Endometrial microvascular endothelial cells (primary cell): Measurements from ENCODE around the gene LRRC40. TPM values are rescaled to one million over a fixed set of nuclear protein-coding genes. Genes with fewer than 3 reads are reported as not detected.
"Not testable (repeated sequence)": the region's sequence is repeated elsewhere in the genome, so short reads cannot be mapped to it uniquely, and the experiment has no call there.

ENCODE experiments used
- in situ Hi-C: cut with HindIII; loops from 2 replicates; pipeline ENCODE4 v1.10.0; 2017; ENCODE audit warnings: low sequenced_read_pairs, low pct_unique_long_range_greater_than_20kb; ENCODE audit errors: inconsistent ontology term
- total RNA-seq: library from RNA; depleted of rRNA; stranded (reverse); fragments of >200 nt; gene quantifications from one replicate; pipeline ENCODE4 v1.2.3, GENCODE V29; 2015; ENCODE audit errors: inconsistent ontology term

LRRC40 gene
- total RNA-seq = 23.9 TPM

DNA sequence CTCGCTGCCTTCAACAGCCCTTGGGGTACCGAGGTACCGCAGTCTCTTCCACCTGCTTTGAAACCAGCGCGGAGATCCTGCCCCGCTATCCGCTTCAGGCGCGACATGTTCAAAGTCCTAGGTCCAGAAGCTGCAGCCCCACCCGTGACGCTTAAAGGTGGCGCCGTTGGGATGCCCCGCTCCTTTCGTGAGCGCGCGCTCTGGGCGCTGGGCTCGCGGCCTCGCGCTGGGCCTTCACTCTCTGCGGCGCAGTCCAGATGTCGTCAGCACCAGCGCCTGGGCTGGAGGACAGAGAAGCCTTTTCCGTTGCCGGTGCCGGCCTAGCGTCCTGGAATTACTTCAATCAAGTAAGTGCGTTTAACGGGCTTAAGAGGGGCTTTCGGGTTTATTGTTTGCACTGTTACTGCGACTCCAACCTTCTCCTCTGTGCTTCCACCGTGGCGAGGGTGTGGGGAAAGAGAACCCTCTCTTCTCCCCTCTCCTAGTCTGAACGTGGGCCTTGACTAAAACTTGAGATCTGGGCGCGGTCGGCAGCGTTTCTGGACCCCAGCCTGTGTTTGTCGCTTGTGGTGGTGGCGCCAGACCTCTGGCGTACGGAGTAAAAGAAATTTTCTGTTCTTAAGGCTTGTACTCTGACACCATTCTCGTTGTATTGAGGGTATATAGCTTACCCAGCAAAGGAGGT is at the start of gene LRRC40:
Gene LRRC40, minus strand, starts transcription at position 146 of the 685 bp plus-strand sequence. Its CDS starts 39 bp downstream, at position 107.
- in situ Hi-C loops = no loop called here

DNA sequence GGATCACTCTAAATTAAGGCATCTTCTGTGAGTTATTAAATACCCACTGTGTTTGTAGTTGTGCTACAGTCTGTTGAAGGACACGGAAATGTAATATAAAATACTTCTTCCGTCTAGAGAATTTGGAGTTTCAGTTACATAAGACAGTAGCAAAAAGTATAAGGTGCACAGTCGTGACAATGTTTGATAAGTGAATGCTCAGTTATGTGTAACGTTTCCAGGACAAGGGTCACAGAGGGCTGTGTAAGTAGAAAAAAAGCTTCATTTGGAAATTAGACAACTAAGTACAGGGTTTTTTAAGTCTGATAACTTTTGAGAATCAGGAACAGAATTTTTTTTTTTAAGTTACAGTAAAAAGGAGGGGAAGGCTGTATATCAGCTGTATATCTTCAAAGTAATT is 43.4 kb upstream of the LRRC40 start:
- in situ Hi-C loops = no loop called here

DNA sequence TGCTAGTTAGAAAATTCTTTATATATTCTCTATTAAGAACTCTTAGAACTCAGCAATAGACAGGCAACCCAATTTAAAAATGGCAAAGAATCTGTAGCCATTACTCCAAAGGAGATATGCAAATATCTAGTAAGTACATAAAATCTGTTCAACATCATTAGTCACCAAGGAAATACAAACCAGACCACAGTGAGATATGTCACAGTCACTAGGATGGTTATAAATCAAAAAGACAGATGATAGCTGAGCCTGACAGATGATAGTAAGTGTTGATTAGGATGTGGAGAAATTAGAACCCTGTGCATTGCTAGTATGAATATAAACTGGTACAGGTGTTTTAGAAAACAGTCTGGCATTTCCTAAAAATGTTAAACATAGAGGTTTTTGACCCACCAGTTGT is 42.4 kb upstream of the LRRC40 start:
- in situ Hi-C loops = no loop called here

DNA sequence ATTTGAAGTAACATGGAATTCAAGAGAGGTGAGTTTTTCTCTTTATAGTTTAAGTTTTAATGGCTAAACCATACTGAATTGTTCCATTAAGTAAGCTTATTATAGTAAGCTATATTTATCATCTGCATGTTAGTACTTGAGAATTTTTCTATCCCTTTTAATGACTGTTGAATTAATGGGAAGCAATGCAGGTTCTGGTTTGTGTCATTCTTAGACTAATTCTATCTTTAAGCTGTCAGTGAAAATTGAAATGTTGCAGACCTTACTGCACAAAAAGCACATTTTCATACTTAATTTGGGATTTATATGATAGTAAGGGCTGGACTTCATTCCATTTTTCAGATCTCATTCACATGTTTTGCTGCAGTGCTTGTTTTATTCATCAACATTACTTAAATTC is 41.7 kb upstream of the LRRC40 start:
- in situ Hi-C loops = no loop called here

DNA sequence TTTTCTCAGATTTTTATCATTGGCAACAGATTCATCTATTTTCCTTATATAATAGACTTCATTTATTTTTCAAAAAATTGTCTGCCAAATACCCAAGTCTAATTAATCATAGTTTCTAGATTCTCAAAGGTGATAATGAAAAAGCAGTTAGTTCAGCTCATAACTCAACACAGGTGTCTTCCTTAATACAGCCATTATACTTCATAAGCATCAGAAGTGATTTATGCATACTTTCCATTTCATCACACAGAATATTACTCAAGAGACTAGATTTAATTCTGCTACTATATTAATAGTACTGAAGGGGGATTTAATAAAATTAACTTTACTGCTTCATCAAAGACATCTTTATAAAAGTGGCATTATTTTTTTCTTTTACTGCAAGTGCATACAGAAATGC is 34.6 kb upstream of the LRRC40 start:
- in situ Hi-C loops = no loop called here

DNA sequence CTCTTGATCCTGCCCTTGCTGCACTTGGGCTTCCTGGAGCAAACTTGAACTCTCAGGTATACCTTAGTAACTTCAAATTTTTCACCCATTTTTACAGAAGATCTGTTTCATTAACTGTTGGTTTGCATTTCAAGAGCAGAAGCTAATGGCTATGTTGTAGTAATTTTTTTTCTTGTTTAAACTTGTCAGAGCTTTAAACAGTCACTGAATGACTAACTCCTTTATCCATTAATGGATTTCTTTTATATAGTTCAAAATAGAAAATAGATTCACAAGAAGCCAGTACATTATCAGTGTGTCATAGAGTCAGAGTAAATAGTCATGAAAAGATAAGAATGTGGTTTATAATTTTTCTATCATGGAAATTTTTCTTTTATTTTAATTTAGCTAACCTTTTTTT is 29.4 kb upstream of the LRRC40 start:
- in situ Hi-C loops = no loop called here

DNA sequence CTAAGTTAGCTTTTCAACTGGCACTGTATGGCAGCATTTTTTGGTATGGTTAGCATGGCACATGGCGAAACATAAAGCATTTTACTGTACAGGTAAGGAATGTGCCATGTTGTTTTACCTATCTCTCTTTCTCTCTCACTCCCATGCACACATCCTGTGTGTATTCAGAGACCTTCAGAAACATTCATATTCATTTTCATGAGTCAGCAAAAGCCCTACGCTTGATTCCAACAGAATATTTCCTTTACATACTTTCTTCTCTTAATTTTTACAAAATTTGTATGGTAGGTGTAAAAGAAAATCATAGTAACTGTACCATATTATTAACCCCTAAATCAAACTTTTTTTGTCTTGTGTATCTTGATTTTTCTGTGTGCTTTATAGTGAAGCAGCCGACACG is 26.1 kb upstream of the LRRC40 start:
- in situ Hi-C loops = no loop called here

DNA sequence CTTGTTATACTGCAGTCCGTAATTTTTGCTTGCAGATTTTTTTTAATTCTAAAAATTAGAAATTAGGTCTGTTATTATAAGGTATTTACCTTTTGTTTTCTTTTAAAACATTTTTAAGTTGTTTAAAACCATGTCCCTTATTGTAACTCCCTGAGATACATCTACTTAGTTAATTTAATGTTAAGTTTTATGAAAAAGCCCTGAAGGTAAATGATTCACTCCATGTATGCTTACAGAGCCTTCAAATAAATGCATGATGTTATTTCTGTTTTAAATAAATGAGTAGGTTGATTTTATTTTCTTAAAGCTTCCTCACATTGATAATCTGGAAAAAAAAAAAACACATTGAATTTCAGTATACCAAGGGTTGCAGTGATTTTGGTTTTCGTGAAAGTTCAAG is 23.3 kb upstream of the LRRC40 start:
- in situ Hi-C loops = no loop called here

DNA sequence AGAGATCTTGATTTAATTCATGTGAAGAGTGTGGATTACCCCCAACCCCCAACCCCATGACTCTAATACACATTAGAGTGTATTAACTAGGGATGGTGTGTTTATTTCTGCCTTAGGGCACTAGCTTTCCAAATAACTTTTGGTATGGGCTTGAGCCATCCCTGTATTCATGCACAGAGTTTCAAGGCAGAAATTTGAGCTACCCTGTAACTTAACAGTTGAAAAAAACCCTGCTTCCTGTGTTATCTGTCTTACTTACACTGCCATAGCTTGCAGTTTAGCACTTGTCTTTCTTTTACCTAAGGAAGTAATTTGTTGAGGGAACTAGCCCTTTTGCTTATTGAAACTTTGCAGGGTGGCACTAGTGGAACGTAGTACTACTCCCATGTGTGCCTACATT is 22.1 kb upstream of the LRRC40 start:
- in situ Hi-C loops = no loop called here

DNA sequence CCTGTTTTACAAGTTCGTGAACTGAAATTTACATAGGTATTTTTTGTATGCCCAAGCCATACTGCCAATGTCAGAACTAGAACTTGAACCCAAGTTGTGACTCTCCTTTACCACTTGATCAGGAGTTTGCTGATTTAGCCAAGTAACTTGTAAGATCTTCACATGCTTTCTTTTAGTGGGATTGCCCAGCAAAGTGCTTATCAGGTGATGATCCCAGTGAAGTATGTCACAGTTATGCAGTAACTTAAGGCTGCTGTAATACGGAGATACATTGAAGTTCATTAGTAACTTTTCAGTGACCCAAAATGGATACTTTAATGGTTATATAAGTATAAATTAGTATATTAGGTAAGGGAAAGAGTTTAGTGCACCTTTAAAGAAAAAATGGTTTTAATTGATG is 19.6 kb upstream of the LRRC40 start:
- in situ Hi-C loops = no loop called here

DNA sequence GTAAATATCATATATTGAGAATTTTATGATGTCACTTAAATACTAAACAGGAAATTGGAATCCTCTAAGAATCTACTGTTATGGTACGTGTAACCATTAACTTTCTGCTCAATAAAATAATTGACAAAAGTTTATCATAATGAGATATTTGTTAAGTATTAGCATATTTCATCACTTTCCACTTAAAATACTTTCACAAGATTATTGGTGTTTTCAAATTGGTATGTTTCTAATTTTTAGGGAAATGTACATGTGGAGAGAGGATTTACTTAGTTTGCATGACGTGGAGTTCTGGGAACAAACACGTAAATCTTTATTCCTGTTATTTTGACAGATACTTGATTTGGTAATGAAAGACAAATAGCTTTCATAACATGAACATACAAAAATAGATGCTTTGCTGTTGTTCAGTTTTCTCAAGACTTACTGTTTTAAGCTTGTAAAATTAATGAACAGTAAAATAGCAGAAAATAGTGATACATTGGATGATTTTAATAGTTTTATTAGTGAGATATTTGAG is 17.4 kb upstream of the LRRC40 start:
- in situ Hi-C loops = no loop called here

DNA sequence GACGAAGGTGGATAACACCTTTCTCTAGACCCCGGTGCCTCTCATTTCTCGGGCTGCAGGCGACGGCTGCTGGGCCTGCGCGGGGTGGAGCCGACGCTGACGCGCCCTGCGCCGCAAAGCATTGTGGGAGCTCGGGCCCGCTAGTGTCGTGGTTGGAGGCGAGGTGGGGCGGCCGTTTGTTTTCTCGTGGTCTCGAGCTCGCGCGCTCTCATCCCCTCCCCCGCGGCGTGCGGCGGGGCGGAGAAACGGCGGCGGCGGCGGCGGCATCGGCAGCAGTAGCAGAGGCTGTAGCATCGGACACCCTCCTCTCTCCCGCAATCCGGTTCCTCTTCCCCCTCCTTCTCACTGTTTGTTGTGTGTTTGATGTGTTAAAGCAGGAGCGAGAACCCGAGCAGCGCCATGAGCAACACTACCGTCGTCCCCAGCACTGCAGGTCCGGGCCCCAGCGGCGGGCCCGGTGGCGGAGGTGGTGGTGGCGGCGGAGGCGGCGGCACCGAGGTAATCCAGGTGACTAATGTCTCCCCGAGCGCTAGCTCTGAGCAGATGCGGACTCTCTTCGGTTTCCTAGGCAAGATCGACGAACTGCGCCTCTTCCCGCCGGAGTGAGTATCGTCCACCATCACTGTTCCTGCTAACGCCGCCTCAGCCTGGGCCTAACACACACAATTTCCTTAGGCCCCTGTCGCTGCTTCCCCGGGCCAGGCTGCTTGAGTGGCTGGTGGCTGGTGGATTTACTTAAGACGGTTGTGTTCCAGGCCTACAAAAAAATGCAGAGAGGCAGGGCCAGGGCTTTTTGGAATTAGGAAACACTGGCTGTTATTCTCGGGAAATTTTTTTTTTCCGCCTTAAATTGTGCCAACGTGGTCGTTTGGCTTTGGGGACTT is 16.1 kb upstream of the LRRC40 start, which contains the start of gene SRSF11:
Gene SRSF11, plus strand, starts transcription at position 143 of the 884 bp plus-strand sequence. Its CDS starts 257 bp downstream, at position 400.
- in situ Hi-C loops = no loop called here

DNA sequence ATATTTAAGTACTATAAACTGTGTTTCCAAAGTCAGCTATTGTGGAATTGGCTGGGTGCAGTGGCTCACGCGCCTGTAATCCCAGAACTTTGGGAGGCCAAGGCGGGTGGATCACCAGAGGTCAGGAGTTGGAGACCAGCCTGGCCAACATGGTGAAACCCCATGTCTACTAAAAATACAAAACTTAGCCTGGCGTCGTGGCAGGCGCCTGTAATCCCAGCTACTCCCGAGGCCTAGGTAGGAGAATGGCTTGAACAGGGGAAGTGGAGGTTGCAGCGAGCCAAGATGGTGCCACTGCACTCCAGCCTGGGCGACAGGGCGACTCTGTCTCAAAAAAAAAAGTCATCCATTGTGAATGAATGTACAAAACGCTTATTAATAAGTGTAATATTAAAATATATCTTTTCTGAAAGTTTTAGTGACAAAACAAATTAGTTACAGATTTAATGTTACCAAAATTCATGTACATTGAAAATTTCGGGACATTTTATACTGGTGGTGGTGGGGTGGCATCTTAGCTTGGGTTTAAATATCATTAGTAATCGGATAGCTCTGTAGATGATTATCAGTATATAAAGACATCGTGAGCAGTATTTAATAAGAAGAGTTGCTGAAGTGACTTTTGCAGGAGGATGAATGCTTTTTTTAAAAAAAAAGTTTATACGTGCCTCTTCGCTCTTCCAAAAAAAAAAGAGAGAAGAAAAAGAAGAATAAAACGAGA is 15.3 kb upstream of the LRRC40 start:
- in situ Hi-C loops = no loop called here

DNA sequence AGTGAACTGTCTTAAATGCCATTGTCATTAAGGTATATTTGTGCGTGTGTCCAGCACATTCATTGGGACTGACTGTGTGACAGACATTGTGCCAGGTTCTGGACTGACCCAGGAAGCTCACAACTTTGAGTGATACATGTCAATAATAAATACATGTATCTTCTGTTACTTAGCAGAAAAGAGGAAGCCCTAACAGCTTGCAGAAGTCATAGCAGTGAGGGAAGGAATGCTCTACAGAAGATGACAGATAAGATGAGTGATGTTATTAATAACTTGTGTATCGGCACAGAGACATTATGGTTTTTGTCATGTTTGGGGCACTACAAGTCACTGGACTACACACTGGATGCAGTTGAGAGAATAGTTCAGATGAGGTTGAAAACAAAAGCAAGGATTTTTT is 14.6 kb upstream of the LRRC40 start:
- in situ Hi-C loops = no loop called here

DNA sequence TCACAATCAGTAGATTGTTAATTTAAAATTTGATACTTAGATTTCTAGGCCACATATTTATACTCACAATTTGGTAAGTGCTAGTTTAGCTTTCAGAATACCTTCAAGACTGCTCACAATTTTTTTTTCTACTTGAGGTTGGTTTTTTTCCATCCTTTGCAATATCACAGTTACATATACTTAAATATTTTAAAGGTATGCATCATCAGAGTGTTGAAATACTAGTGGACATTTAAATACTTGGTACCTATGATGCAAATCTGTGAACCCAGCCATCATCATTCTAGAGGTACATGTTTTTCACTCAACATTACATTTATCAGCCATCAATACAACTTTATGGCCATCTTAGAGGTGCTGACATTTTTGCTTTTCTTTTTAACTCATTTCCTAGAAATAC is 6.2 kb upstream of the LRRC40 start:
- in situ Hi-C loops = no loop called here

DNA sequence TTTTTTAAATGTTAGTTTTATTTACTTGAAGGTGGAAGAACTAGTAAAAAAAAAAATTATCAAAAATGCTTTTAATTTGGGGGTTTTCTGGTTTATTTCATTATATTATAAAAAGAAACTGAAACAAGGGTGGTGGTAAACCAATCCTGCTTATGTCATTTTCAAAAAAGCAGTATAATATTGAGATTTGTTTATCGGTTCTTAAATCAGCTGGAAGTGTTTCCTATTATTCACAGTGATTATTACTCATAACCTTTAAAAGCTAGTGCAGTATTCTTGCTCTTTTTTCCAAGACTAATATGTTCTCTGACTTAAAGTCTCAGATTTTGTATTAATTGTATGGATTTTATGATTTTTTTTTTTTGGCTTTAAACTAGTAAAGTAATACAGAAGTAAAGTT is 5.4 kb upstream of the LRRC40 start:
- in situ Hi-C loops = no loop called here

DNA sequence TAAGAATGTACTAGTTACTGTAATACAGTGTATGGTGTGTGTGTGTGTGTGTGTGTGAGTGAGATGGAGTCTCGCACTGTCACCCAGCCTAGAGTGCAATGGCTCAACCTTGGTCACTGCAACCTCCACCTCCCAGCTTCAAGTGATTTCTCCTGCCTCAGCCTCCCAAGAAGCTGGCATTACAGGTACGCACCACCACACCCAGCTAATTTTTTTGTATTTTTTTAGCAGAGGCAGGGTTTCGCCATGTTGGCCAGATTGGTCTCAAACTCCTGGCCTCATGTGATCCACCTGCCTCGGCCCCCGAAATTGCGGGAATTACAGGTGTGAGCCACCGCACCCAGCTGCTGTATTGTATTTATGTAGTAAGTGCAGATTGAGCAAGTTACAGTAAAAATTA is 2.9 kb upstream of the LRRC40 start:
- in situ Hi-C loops = no loop called here

DNA sequence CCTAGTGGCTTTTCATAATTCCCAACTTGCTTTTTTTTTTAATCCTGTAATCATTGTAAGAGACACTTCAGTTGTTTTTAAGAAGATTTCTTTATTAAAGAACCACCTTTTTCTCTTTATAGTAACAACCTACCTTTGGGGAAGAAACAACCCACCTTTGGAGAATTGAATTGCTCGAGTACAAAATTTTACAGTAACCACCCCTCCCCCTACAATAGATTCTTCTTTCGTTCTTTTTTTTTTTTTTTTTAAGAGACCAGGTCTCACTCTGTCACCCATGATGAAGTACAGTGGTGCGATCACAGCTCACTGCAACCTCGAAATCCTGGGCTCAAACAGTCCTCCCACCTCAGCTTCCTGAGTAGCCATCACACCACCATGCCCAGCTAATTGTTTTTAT is 2.1 kb upstream of the LRRC40 start:
- in situ Hi-C loops = no loop called here

DNA sequence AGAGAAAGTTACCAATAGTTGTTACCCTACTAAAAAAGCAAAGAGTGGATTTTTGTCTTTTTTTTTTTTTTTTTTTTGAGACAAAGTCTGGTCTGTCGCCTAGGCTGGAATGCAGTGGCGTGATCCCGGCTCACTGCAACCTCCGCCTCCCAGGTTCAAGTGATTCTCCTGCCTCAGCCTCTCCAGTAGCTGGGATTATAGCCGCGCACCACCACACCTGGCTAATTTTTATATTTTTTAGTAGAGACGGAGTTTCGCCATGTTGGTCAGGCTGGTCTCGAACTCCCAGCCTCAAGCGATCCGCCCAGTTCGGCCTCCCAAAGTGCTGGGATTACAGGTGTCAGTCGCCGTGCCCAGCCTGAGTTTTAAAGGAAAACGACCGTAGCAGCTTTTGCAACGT is 1.5 kb upstream of the LRRC40 start:
- in situ Hi-C loops = not testable (repeated sequence)
